Measurements from ENCODE around the gene CERK.

The CERK gene

DNA sequence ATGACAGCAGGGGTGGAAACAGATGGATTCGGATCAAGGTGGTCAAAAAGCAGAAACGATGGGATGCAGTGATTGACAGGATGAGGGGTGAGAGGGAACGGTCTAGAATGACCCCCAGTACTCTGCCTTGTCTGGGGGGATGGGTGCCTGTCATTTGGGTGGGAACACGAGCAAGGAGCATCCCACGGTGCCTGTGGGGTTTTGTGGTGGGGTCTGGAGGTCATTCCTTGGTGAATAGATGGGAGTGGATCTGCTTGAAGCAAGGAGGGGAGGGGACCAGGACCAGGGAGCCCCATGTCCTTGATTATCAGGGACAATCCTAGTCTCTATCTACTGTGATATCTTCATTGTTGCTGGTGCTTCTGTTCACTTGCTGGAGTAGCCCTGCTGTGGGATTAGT is 8.1 kb upstream of the CERK start:
- H3K9ac ChIP-seq (ENCODE audit: low read length): no peak overlapping the region
- no CpG with 5 or more reads among the region's 5 CpGs for WGBS (ENCODE audit: extremely low coverage, insufficient coverage, low lambda C conversion rate)

DNA sequence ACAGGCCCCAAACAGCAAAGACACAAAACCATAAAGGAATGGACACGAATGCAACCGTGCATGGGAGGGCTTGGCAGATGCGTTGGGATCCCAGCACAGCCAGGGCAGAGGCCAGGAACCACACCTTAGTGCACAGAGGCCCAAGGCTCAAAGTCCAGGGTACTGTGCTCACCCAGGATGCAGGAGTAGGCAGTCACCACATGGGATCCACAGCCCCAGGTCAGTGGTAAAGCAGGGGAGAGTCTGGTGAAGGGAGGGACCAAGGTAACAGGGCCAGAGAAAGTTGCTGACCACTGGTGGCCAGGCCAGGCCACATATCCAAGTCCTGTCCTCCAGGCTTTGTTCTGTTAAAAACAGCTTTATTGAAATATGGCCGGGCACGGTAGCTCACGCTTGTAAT is 6.5 kb upstream of the CERK start:
- Histone ChIP-seq H3K27me3 (ENCODE audit: insufficient read depth, low read length, poor library complexity) (no peaks in the 10 kb centered on the region), H3K23ac (ENCODE audit: low read length) (no peak overlapping the region), H2BK15ac (replicated peaks; ENCODE audit: low read depth) (no peak overlapping the region), H3K56ac (ENCODE audit: low read length) (no peak overlapping the region), H3K27ac (ENCODE audit: low read depth, low read length) (no peak overlapping the region), H4K8ac (ENCODE audit: low read depth, low read length) (no peak overlapping the region), H3K36me3 (ENCODE audit: control insufficient read depth, insufficient read depth, low read length) (no peaks in the 10 kb centered on the region), H3K79me1 (ENCODE audit: low read length) (no peaks in the 10 kb centered on the region), H4K5ac (ENCODE audit: low read length) (no peak overlapping the region), H3K9ac (ENCODE audit: low read length) (no peak overlapping the region), H2BK120ac (ENCODE audit: low read depth, low read length) (no peak overlapping the region), H2BK5ac (ENCODE audit: low read length) (no peak overlapping the region), H3K4me1 (ENCODE audit: control insufficient read depth, low read depth, low read length) (no peaks in the 10 kb centered on the region), H3K79me2 (ENCODE audit: control insufficient read depth, insufficient read depth, low read length) (no peaks in the 10 kb centered on the region), H3K18ac (ENCODE audit: low read length) (no peak overlapping the region), H2AK5ac (ENCODE audit: low read length) (no peak overlapping the region), H3K4ac (ENCODE audit: low read depth, low read length) (no peak overlapping the region), H3K4me2 (ENCODE audit: low read length) (no peak overlapping the region), H3K4me3 (ENCODE audit: low read length) (no peak overlapping the region)
- DNase-seq: no peak
- no CpG with 5 or more reads among the region's 6 CpGs for whole genome bisulfite sequencing (ENCODE audit: extremely low coverage, insufficient coverage, low lambda C conversion rate)

More for the DNA sequence above, 8.1 kb upstream of the CERK start:
- Histone ChIP-seq H3K56ac (ENCODE audit: low read length) (no peak overlapping the region), H3K4me2 (ENCODE audit: low read length) (no peak overlapping the region), H3K23ac (ENCODE audit: low read length) (no peak overlapping the region), H4K8ac (ENCODE audit: low read depth, low read length) (no peak overlapping the region), H2BK120ac (ENCODE audit: low read depth, low read length) (no peak overlapping the region), H3K79me1 (ENCODE audit: low read length) (no peaks in the 10 kb centered on the region), H3K4me3 (ENCODE audit: low read length) (no peak overlapping the region), H3K36me3 (ENCODE audit: control insufficient read depth, insufficient read depth, low read length) (no peaks in the 10 kb centered on the region), H2BK5ac (ENCODE audit: low read length) (no peak overlapping the region), H4K5ac (ENCODE audit: low read length) (no peak overlapping the region), H2AK5ac (ENCODE audit: low read length) (no peak overlapping the region), H2BK15ac (replicated peaks; ENCODE audit: low read depth) (no peak overlapping the region), H3K79me2 (ENCODE audit: control insufficient read depth, insufficient read depth, low read length) (no peaks in the 10 kb centered on the region), H3K4me1 (ENCODE audit: control insufficient read depth, low read depth, low read length) (no peaks in the 10 kb centered on the region), H3K27me3 (ENCODE audit: insufficient read depth, low read length, poor library complexity) (no peaks in the 10 kb centered on the region), H3K27ac (ENCODE audit: low read depth, low read length) (no peak overlapping the region), H3K4ac (ENCODE audit: low read depth, low read length) (no peak overlapping the region), H3K18ac (ENCODE audit: low read length) (no peak overlapping the region)
- no peak for DNase-seq

DNA sequence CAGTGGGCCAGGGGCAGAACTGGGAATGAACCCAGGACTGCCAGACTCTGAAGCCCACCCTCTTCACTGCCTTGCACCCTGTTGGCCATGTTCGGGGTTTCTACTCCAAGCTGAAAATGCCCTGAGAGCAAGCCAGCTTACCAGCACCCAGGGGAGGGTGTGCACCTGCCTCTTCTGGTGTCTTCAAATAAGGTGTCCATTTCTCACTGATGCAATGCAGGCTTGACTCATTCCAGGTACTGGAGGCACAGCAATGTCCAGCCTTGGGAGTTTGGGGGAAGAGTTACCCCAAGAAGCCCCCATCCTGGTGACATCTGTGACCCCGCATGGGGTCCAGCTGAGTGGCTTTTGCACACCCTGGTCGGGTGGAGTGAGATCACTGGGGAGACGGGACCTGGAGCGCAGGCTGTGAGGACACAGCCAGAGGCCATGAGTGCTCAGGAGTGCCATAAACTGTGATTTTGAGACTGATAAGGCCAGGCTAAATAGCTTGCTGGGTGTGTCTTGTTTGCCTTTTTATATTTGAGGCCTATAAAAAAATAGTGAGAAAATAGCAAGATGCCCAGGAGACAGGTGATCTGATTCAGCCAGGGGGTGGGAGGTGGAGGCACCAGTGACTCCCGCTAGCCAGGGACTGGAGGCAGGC is 4.6 kb upstream of the CERK start:
- Histone ChIP-seq H3K4me2 (ENCODE audit: low read length) (no peak overlapping the region), H3K4me3 (ENCODE audit: low read length) (no peak overlapping the region), H3K9ac (ENCODE audit: low read length) (no peak overlapping the region), H2BK15ac (replicated peaks; ENCODE audit: low read depth) (no peak overlapping the region), H3K79me2 (ENCODE audit: control insufficient read depth, insufficient read depth, low read length) (no peaks in the 10 kb centered on the region), H3K4ac (ENCODE audit: low read depth, low read length) (no peak overlapping the region), H3K27me3 (ENCODE audit: insufficient read depth, low read length, poor library complexity) (no peaks in the 10 kb centered on the region), H4K8ac (ENCODE audit: low read depth, low read length) (no peak overlapping the region), H3K56ac (ENCODE audit: low read length) (no peak overlapping the region), H3K23ac (ENCODE audit: low read length) (no peak overlapping the region), H3K79me1 (ENCODE audit: low read length) (no peaks in the 10 kb centered on the region), H3K36me3 (ENCODE audit: control insufficient read depth, insufficient read depth, low read length) (no peaks in the 10 kb centered on the region), H4K5ac (ENCODE audit: low read length) (no peak overlapping the region), H2BK120ac (ENCODE audit: low read depth, low read length) (no peak overlapping the region), H3K4me1 (ENCODE audit: control insufficient read depth, low read depth, low read length) (peaks cover 2% of the 10 kb centered on the region), H2BK5ac (ENCODE audit: low read length) (no peak overlapping the region), H3K27ac (ENCODE audit: low read depth, low read length) (no peak overlapping the region), H2AK5ac (ENCODE audit: low read length) (no peak overlapping the region), H3K18ac (ENCODE audit: low read length) (no peak overlapping the region)
- WGBS (ENCODE audit: extremely low coverage, insufficient coverage, low lambda C conversion rate): no CpG with 5 or more reads among the region's 6 CpGs
- DNase-seq: no peak

DNA sequence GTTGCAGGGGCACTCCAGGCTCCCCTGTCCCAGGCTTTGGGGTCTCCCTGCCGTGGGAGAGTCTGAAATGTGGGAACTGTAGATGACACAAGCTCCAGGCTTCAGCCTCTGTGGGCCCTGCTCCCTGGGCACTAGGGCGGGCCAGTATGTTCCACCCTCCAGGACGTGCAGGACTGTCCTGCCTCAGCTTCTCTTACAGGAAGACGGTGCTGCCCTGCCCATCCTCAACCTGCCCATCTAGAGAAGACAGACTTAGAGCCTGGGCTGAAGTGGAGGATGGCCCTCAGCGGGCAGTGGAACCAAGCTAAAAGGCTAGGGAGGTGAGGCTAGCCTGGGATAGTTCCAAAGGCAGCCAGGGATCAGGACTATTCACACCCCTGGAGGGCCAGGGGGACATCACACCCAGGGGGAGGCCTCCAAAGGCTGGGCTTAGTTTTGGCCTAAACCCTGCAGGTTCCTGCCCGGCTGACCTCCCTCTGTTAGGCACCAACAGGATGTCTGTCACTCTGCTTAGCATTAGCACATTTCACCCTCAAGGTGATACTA is 4.0 kb upstream of the CERK start:
- no peak overlapping the region for H3K4ac ChIP-seq (ENCODE audit: low read depth, low read length)
- WGBS (ENCODE audit: extremely low coverage, insufficient coverage, low lambda C conversion rate): no CpG with 5 or more reads among the region's 6 CpGs
- no peak overlapping the region for H3K4me2 ChIP-seq (ENCODE audit: low read length)
- no peaks in the 10 kb centered on the region for H3K79me2 ChIP-seq (ENCODE audit: control insufficient read depth, insufficient read depth, low read length)
- H3K27ac ChIP-seq (ENCODE audit: low read depth, low read length): no peak overlapping the region
- no peak overlapping the region for H2BK15ac ChIP-seq (replicated peaks; ENCODE audit: low read depth)
- no peak overlapping the region for H3K4me3 ChIP-seq (ENCODE audit: low read length)
- H3K23ac ChIP-seq (ENCODE audit: low read length): no peak overlapping the region
- H2BK120ac ChIP-seq (ENCODE audit: low read depth, low read length): no peak overlapping the region
- no peak overlapping the region for H2AK5ac ChIP-seq (ENCODE audit: low read length)
- H4K8ac ChIP-seq (ENCODE audit: low read depth, low read length): no peak overlapping the region
- no peak overlapping the region for H3K18ac ChIP-seq (ENCODE audit: low read length)
- H2BK5ac ChIP-seq (ENCODE audit: low read length): no peak overlapping the region
- peak; percentile 28 for DNase-seq
- no peaks in the 10 kb centered on the region for H3K79me1 ChIP-seq (ENCODE audit: low read length)
- H3K56ac ChIP-seq (ENCODE audit: low read length): no peak overlapping the region
- H3K4me1 ChIP-seq (ENCODE audit: control insufficient read depth, low read depth, low read length): peaks cover 2% of the 10 kb centered on the region
- H3K9ac ChIP-seq (ENCODE audit: low read length): no peak overlapping the region
- no peaks in the 10 kb centered on the region for H3K36me3 ChIP-seq (ENCODE audit: control insufficient read depth, insufficient read depth, low read length)
- no peak overlapping the region for H4K5ac ChIP-seq (ENCODE audit: low read length)
- H3K27me3 ChIP-seq (ENCODE audit: insufficient read depth, low read length, poor library complexity): no peaks in the 10 kb centered on the region

DNA sequence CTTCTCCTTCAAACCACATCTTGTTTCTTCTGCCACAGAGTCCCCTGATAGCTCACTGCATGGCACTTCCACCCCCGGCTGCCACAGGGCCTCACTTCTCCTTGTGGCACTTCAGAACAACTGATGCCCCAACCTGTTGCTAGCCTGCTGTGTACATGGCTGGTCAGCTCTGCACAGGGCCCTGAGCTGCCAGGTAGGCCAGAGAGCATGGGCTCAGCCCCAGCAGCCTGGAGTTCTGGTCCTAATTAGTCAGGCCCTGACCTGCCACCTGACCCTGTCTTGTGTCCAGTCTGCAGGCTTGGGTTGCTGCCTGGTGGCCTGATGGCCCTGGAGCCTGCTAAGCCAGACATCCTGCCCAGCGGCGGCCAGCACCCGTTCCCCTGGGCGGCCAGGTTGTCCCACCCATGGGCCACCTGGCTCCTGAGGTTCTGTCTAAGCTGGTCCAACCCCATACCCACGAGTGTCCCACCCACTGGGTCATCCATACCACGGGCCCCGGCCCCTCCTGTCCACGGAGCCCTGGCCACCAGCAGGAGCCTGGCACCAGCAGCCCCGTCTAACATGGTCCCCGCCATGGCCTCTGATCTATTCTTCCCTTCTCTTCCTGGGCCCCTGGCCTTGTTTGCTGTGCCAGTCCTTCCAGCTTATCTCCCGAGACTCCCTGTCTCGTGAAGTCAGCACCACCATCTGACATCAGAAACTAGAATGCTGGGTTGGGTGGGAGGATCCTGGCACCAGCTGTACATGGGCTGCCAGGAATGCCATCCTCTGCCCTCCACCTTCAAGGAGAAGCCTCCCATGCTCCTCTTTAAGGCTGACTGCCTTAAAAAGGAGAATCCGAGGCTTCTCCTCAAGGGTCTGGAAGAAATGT is 3.1 kb upstream of the CERK start:
- H3K56ac ChIP-seq (ENCODE audit: low read length): no peak overlapping the region
- peaks cover 7% of the 10 kb centered on the region for H3K79me2 ChIP-seq (ENCODE audit: control insufficient read depth, insufficient read depth, low read length)
- no peak overlapping the region for H4K5ac ChIP-seq (ENCODE audit: low read length)
- no peak overlapping the region for H3K27ac ChIP-seq (ENCODE audit: low read depth, low read length)
- H3K4ac ChIP-seq (ENCODE audit: low read depth, low read length): no peak overlapping the region
- no peak overlapping the region for H2BK5ac ChIP-seq (ENCODE audit: low read length)
- no peaks in the 10 kb centered on the region for H3K27me3 ChIP-seq (ENCODE audit: insufficient read depth, low read length, poor library complexity)
- H3K36me3 ChIP-seq (ENCODE audit: control insufficient read depth, insufficient read depth, low read length): no peaks in the 10 kb centered on the region
- H3K9ac ChIP-seq (ENCODE audit: low read length): no peak overlapping the region
- H3K4me3 ChIP-seq (ENCODE audit: low read length): no peak overlapping the region
- peaks cover 5% of the 10 kb centered on the region for H3K4me1 ChIP-seq (ENCODE audit: control insufficient read depth, low read depth, low read length)
- no CpG with 5 or more reads among the region's 14 CpGs for WGBS (ENCODE audit: extremely low coverage, insufficient coverage, low lambda C conversion rate)
- no peak overlapping the region for H3K4me2 ChIP-seq (ENCODE audit: low read length)
- H2AK5ac ChIP-seq (ENCODE audit: low read length): no peak overlapping the region
- H2BK15ac ChIP-seq (replicated peaks; ENCODE audit: low read depth): no peak overlapping the region
- H3K18ac ChIP-seq (ENCODE audit: low read length): no peak overlapping the region
- peaks cover 6% of the 10 kb centered on the region for H3K79me1 ChIP-seq (ENCODE audit: low read length)
- H2BK120ac ChIP-seq (ENCODE audit: low read depth, low read length): no peak overlapping the region
- H3K23ac ChIP-seq (ENCODE audit: low read length): no peak overlapping the region
- DNase-seq: no peak
- no peak overlapping the region for H4K8ac ChIP-seq (ENCODE audit: low read depth, low read length)
